Gastrocnemius medialis (tissue), 4 donors: Measurements from ENCODE around the gene OGG1. TPM values are rescaled to one million over a fixed set of nuclear protein-coding genes. Genes with fewer than 3 reads are reported as not detected.
"Not testable (repeated sequence)": the region's sequence is repeated elsewhere in the genome, so short reads cannot be mapped to it uniquely, and the experiment has no call there.

Experiments used
- ATAC-seq, 2 donors: fragments of 150-250 bp; one replicate each; pipeline ENCODE4 v1.9.1; 2016
- DNase-seq, 2 donors: peaks; one replicate each; pipeline ENCODE4 v3.0.0-alpha.2; 2019
- H3K27ac ChIP-seq, 4 donors: fragments of 200-600 bp; sonication (generic); 1 replicate in 1 of 4; 2 replicates in 3 of 4; pipeline ENCODE4 v1.5.1; 2016 to 2018; ENCODE audit warnings: mild to moderate bottlenecking in 2 of 4, moderate library complexity in 1 of 4
- H3K27me3 ChIP-seq, 3 donors: fragments of 200-600 bp; sonication (generic) in 2 of 3; 1 replicate in 1 of 3; 2 replicates in 2 of 3; pipeline versions ENCODE4 v1.5.1 to v1.6.0; 2016 to 2019; ENCODE audit warnings: mild to moderate bottlenecking in 1 of 3, moderate library complexity in 1 of 3
- H3K36me3 ChIP-seq, 2 donors: fragments of 200-600 bp; sonication (generic) in 1 of 2; one replicate each; pipeline ENCODE4 v1.5.1; 2017 to 2018
- H3K4me1 ChIP-seq, 2 donors: fragments of 200-600 bp; sonication (generic) in 1 of 2; one replicate each; pipeline ENCODE4 v1.5.1; 2016 to 2017; ENCODE audit warnings: mild to moderate bottlenecking in 2 of 2
- H3K4me3 ChIP-seq, 4 donors: fragments of 200-600 bp; sonication (generic) in 3 of 4; 1 replicate in 1 of 4; 2 replicates in 3 of 4; pipeline ENCODE4 v1.5.1; 2016 to 2019; ENCODE audit warnings: mild to moderate bottlenecking in 2 of 4
- H3K9me3 ChIP-seq, 3 donors: fragments of 200-600 bp; sonication (generic) in 2 of 3; 1 replicate in 1 of 3; 2 replicates in 2 of 3; pipeline ENCODE4 v1.5.1; 2016 to 2019
- POLR2A ChIP-seq, 2 donors: fragments of 450-650 bp; IDR thresholded peaks; one replicate each; pipeline ENCODE4 v1.6.1; 2017; ENCODE audit warnings: antibody characterized with exemption in 2 of 2, mild to moderate bottlenecking in 2 of 2, moderate library complexity in 2 of 2
- in situ Hi-C, 4 donors: fragments of 200-750 bp; cut with MboI; loops; one replicate each; pipeline versions ENCODE4 v1.15.0 to v1.8.0; 2017; ENCODE audit warnings: low sequenced_read_pairs in 4 of 4
- intact Hi-C: fragments of 100-400 bp; cut with DNase I; formaldehyde crosslinking; loops from one replicate; pipeline ENCODE4 v1.15.1; 2023; ENCODE audit warnings: low total_unique reads
- total RNA-seq, 4 donors: library from RNA; depleted of rRNA; stranded (reverse); fragments of >200 nt; gene quantifications; one replicate each; pipeline versions ENCODE4 v1.1.0 to v1.2.3, GENCODE V29; 2016
- TF ChIP-seq, protein P1 (sequence below), 5 experiments: fragments of 450-650 bp in 3 of 5; fragments of 200-600 bp in 2 of 5; sonication (generic) in 2 of 5; IDR thresholded peaks in 4 of 5; conservative IDR thresholded peaks in 1 of 5; 1 replicate in 4 of 5; 2 replicates in 1 of 5; pipeline ENCODE4 v1.5.1; 2016 to 2019; ENCODE audit warnings: antibody characterized with exemption in 5 of 5, mild to moderate bottlenecking in 3 of 5, moderate library complexity in 3 of 5

The OGG1 gene
- total RNA-seq, 4 donors from 2014 or later: 4.1 to 13.3 (median 7.4) TPM

DNA sequence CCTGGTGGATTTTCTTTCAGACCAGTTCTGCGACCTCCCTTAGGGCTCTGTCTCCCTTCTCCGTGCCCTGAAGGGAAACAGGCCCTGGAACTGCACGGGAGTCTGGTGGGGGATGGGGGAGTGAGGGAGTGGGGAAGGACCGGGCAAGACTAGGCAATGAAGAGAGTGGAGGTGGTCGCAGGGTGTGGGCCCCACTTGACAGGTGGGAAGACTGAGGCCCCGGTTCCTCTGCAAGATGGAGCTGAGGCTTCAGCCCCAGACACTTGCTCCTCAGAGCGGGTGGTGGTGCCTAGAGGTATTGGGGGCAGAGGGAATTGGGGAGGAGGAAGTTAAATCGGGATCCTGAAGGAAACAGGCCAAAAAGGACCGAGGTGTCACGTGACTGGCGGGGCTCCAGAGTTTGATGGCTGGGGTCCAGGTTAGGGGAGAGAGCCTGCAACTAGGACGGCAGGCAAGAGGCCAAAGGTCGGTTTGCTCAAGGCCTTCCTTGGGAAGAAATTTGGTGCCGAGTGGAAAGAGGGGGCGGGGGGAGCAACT lies 20.6 kb downstream of the OGG1 start:
- intact Hi-C loops: no loop called here
- TF ChIP-seq, protein P1, sequence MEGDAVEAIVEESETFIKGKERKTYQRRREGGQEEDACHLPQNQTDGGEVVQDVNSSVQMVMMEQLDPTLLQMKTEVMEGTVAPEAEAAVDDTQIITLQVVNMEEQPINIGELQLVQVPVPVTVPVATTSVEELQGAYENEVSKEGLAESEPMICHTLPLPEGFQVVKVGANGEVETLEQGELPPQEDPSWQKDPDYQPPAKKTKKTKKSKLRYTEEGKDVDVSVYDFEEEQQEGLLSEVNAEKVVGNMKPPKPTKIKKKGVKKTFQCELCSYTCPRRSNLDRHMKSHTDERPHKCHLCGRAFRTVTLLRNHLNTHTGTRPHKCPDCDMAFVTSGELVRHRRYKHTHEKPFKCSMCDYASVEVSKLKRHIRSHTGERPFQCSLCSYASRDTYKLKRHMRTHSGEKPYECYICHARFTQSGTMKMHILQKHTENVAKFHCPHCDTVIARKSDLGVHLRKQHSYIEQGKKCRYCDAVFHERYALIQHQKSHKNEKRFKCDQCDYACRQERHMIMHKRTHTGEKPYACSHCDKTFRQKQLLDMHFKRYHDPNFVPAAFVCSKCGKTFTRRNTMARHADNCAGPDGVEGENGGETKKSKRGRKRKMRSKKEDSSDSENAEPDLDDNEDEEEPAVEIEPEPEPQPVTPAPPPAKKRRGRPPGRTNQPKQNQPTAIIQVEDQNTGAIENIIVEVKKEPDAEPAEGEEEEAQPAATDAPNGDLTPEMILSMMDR (IDR thresholded peaks at IDR 0.05 in 4 of 5, conservative IDR thresholded peaks at IDR 0.05 in 1 of 5): no peak
- no peak for TF ChIP-seq POLR2A (IDR thresholded peaks at IDR 0.05)

DNA sequence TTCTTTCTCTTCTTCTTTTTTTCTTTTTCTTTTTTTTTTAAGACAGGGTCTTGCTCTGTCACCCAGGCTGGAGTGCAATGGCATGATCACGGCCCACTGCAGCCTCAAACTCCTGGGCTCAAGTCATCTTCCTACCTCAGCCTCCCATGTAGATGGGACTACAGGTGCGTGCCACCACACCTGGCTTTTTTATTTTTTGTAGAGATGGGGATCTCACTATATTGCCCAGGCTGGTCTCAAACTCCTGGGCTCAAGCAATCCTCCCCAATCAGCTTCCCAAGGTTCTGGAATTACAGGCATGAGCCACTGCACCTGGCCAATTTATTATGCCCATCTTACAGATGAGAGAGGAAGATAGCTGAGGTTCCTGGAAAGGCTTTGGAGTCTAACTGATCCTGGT lies 21.3 kb downstream of the OGG1 start:
- DNase-seq, ATAC-seq, H3K4me3 ChIP-seq, H3K9me3 ChIP-seq, intact Hi-C loops, H3K36me3 ChIP-seq, H3K27me3 ChIP-seq, in situ Hi-C loops: not testable (repeated sequence)
- Histone ChIP-seq H3K4me1 (peaks cover 9 to 11% of the 10 kb centered on the region in 2 donors), H3K27ac (peak overlapping the region in 3 of 4 donors; percentile 78 to 80 (median 78))

More for the DNA sequence above, 20.6 kb downstream of the OGG1 start:
- Histone ChIP-seq H3K27ac (peak overlapping the region; percentile 64 to 80 (median 78)), H3K27me3 (no peaks in the 10 kb centered on the region), H3K4me1 (peaks cover 9 to 11% of the 10 kb centered on the region in 2 donors), H3K36me3 (no peaks in the 10 kb centered on the region), H3K4me3 (peak overlapping the region; percentile 60 to 64 (median 62)), H3K9me3 (no peaks in the 10 kb centered on the region)
- peak in 1 of 2 donors; percentile 41 for ATAC-seq
- in situ Hi-C loops: no loop called here
- peak; percentile 51 to 73 for DNase-seq

DNA sequence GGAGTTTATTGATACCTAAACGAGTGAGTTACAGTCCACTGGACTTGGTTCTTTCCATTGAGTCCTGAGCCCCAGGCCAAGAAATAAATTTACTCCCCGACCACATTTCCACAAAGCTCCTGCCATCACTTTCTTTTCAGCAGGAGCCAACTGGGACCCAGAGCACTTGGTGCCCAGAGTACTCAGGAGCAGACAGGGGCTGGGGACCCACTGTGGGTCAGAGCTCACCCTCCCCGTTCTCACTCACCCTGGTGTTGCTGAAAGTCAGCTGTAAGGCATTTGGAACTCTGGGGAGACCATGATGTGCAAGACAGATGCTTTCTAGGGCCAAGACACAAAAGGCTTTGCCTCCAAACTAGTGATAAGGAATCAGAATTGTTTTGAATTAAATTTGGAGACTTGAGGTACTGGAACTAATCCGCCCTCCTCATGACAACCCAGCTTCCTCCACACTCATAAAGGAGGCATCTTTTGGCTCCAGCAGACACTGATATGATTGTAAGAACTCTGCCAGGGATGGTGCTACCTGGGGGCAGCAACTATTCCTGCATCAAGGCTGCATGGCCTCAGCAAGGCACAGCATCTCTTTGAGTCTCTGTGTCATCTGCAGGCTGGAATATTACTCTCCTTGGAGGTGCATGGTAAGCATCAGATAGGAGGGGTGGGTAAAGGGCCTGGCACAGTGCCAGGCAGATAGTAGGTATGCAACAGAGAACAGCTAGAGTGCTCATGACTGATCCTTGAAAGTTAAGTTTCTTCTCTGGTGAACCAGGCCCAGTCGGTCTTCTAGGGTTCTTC lies 27.3 kb downstream of the OGG1 start:
- intact Hi-C loops (no loop called here), in situ Hi-C loops (no loop called here)
- TF ChIP-seq, protein P1 (IDR thresholded peaks at IDR 0.05 in 4 of 5, conservative IDR thresholded peaks at IDR 0.05 in 1 of 5): no peak
- TF ChIP-seq POLR2A (IDR thresholded peaks at IDR 0.05): no peak
- Histone ChIP-seq H3K36me3 (peaks cover 0 to 17% of the 10 kb centered on the region in 2 donors), H3K9me3 (no peaks in the 10 kb centered on the region), H3K4me3 (no peak overlapping the region), H3K4me1 (no peaks in the 10 kb centered on the region), H3K27me3 (no peaks in the 10 kb centered on the region), H3K27ac (no peak overlapping the region)
- ATAC-seq (no peak), DNase-seq (no peak)

DNA sequence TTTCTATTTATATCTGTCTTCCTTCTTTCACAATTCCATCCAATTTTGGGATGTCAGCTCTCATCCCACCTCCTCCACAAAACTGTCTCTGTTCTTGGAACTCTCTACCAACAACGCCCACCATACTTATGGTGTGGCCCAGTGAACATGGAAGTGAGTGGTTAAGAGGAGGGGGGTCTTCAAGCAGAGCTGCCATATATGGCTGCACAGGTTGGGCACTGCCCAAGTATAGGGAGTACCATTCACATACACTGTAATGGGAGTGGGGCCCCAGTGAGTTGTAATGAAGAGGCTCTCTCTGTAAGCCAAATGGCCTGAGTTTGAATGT lies 27.9 kb downstream of the OGG1 start:
- H3K27ac ChIP-seq: no peak overlapping the region
- in situ Hi-C loops: no loop called here
- H3K9me3 ChIP-seq: no peaks in the 10 kb centered on the region
- no peaks in the 10 kb centered on the region for H3K27me3 ChIP-seq
- DNase-seq (no peak), ATAC-seq (no peak)
- no peak overlapping the region for H3K4me3 ChIP-seq
- peaks cover 0 to 23% of the 10 kb centered on the region in 2 donors for H3K36me3 ChIP-seq
- intact Hi-C loops: no loop called here
- no peak for TF ChIP-seq POLR2A (IDR thresholded peaks at IDR 0.05)
- TF ChIP-seq, protein P1 (IDR thresholded peaks at IDR 0.05 in 4 of 5, conservative IDR thresholded peaks at IDR 0.05 in 1 of 5): no peak
- H3K4me1 ChIP-seq: no peaks in the 10 kb centered on the region

DNA sequence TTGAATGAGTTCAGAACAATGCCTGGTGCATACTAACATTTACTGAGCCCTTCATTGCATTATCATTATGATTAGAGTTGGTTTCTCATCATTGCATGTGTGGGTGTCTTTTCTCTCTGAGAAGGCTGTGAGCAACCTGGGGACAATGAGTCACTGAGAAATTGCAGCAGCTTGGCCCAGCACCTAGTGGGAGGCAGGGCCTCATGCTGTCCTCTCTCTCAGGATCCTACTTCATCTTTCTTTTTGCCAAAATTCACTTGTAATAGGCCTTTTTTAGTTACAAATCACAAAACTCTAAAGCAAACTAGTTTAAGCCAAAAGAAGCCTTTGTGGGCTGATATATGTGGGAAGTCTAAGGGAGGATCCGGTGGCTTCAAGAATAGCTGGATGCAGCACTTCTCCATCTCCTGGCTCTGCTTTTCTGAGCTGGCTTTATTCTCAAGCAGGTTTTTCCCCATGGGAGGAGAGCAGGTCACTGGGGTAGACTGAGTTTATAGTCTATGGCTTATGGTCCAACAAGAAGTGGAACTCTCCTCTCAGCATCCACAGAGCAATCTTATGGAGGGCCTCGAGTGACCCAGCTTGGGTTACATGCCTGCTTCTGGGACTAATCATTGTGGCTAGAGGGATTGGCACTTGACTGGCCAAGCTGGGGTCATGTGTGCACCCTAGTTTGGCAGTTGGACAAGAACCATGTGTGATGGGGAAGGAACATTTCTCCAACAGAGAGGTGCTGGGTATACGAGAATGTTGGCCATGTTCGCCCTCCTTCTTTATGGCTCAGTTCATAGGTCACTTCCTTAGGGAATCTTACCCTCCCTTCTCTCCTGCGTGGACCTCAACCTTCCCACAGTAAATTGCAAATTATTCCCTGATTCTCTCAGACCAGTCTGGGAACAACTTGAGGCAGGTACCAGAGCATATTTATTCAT lies 28.7 kb downstream of the OGG1 start:
- Histone ChIP-seq H3K36me3 (peaks cover 0 to 30% of the 10 kb centered on the region in 2 donors), H3K4me3 (no peak overlapping the region), H3K9me3 (no peaks in the 10 kb centered on the region), H3K4me1 (no peaks in the 10 kb centered on the region), H3K27ac (no peak overlapping the region), H3K27me3 (no peaks in the 10 kb centered on the region)
- in situ Hi-C loops (no loop called here), intact Hi-C loops (no loop called here)
- DNase-seq (no peak), ATAC-seq (peak in 1 of 2 donors; percentile 40)
- TF ChIP-seq, protein P1 (IDR thresholded peaks at IDR 0.05 in 4 of 5, conservative IDR thresholded peaks at IDR 0.05 in 1 of 5): no peak
- TF ChIP-seq POLR2A (IDR thresholded peaks at IDR 0.05): no peak
